Hepatocyte (in vitro differentiated cells): ENCODE results near the gene MAN2A1.

Source experiments
- EZH2 ChIP-seq: fragments of 200-600 bp; sonication (generic); IDR thresholded peaks from 2 replicates; pipeline ENCODE4 v1.6.1; 2016; ENCODE audit warnings: antibody characterized with exemption, mild to moderate bottlenecking, borderline replicate concordance
- EZH2phosphoT487 ChIP-seq: fragments of 200-600 bp; sonication (generic); IDR thresholded peaks from one replicate; pipeline ENCODE4 v1.6.1; 2018; ENCODE audit warnings: antibody characterized with exemption, mild to moderate bottlenecking, low read depth, moderate library complexity; ENCODE audit not compliant: unreplicated experiment, severe bottlenecking
- TF ChIP-seq, protein P1 (sequence below): fragments of 200-600 bp; sonication (generic); IDR thresholded peaks from 2 replicates; pipeline ENCODE4 v1.5.1; 2016; ENCODE audit warnings: antibody characterized with exemption, mild to moderate bottlenecking; ENCODE audit not compliant: poor library complexity

DNA sequence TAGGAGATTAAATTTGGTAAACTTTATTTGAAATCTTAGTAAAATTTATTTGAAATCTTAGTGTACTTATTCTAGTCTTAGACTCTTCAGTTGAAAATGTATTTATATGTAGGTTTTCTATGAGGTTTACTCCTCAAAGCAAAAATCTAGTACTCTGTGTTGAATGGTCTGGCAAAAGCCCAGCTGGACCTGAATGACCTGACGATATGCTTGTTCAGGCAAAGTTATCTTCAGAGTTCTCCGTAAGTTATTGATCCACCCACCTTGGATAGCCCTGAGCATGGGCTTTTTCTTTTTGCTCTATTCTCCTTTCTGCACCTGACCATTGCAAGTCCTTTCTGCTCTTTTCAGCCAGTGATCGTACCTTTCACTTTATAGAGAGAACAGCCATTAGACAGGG lies 158.4 kb downstream of the MAN2A1 start:
- TF ChIP-seq, protein P1, sequence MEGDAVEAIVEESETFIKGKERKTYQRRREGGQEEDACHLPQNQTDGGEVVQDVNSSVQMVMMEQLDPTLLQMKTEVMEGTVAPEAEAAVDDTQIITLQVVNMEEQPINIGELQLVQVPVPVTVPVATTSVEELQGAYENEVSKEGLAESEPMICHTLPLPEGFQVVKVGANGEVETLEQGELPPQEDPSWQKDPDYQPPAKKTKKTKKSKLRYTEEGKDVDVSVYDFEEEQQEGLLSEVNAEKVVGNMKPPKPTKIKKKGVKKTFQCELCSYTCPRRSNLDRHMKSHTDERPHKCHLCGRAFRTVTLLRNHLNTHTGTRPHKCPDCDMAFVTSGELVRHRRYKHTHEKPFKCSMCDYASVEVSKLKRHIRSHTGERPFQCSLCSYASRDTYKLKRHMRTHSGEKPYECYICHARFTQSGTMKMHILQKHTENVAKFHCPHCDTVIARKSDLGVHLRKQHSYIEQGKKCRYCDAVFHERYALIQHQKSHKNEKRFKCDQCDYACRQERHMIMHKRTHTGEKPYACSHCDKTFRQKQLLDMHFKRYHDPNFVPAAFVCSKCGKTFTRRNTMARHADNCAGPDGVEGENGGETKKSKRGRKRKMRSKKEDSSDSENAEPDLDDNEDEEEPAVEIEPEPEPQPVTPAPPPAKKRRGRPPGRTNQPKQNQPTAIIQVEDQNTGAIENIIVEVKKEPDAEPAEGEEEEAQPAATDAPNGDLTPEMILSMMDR: no peak
- no peak for TF ChIP-seq EZH2
- TF ChIP-seq EZH2phosphoT487: no peak
